WTC11 (cell line): Measurements from ENCODE around the gene NLGN1. TPM values are rescaled to one million over a fixed set of nuclear protein-coding genes. Genes with fewer than 3 reads are reported as not detected.

Experiments used
- ATAC-seq: fragments of 200-7000 bp; cut with Tn5 transposase; 2 replicates; pipeline ENCODE4 v1.10.0; 2021; ENCODE audit warnings: mild to moderate bottlenecking, moderate library complexity
- CTCF ChIA-PET: fragments of 300-600 bp; sonication (Branson Sonifier 250); formaldehyde crosslinking; loops from one replicate; lab custom pipeline; 2021; ENCODE audit warnings: antibody characterized with exemption; lab: Charles Lee
- POLR2A ChIA-PET: fragments of 350-600 bp; sonication (Branson Sonifier 250); formaldehyde crosslinking; loops from one replicate; lab custom pipeline; 2021; ENCODE audit warnings: antibody characterized with exemption; lab: Charles Lee
- DNase-seq: peaks from one replicate; pipeline ENCODE4 v3.0.0; 2021; ENCODE audit warnings: low spot score
- H3K27ac Mint-ChIP-seq: 2 replicates; pipeline ENCODE4 v1.8.0; 2021; ENCODE audit warnings: mixed read lengths
- H3K27me3 Mint-ChIP-seq: 2 replicates; pipeline ENCODE4 v1.8.0; 2021; ENCODE audit warnings: low read depth, mild to moderate bottlenecking, moderate library complexity, mixed read lengths
- H3K36me3 Mint-ChIP-seq: 2 replicates; pipeline ENCODE4 v1.8.0; 2021; ENCODE audit warnings: mixed read lengths
- H3K4me1 Mint-ChIP-seq: 2 replicates; pipeline ENCODE4 v1.8.0; 2022; ENCODE audit warnings: mixed read lengths
- H3K4me3 Mint-ChIP-seq: 2 replicates; pipeline ENCODE4 v1.8.0; 2021; ENCODE audit warnings: mild to moderate bottlenecking, moderate library complexity, mixed read lengths
- H3K9me3 Mint-ChIP-seq: 2 replicates; pipeline ENCODE4 v1.8.0; 2021; ENCODE audit warnings: mixed read lengths
- ARID4B ChIP-seq: sonication (generic); formaldehyde crosslinking; IDR thresholded peaks from 2 replicates; pipeline ENCODE4 v1.8.0; 2023; ENCODE audit warnings: missing genetic modification reagents, mild to moderate bottlenecking, borderline replicate concordance
- ATF1 ChIP-seq: sonication (generic); formaldehyde crosslinking; IDR thresholded peaks from 2 replicates; pipeline ENCODE4 v1.8.1; 2023; ENCODE audit warnings: mild to moderate bottlenecking, moderate library complexity, missing genetic modification reagents
- ATF2 ChIP-seq: sonication (generic); formaldehyde crosslinking; IDR thresholded peaks from 2 replicates; pipeline ENCODE4 v1.8.1; 2022; ENCODE audit warnings: low read depth, missing genetic modification reagents, borderline replicate concordance
- E2F1 ChIP-seq: sonication (generic); formaldehyde crosslinking; IDR thresholded peaks from 2 replicates; pipeline ENCODE4 v1.8.0; 2022; ENCODE audit warnings: mild to moderate bottlenecking, missing genetic modification reagents
- ERG ChIP-seq: fragments of 250-450 bp; sonication (Bioruptor Pico); IDR thresholded peaks from 2 replicates; pipeline ENCODE4 v1.8.0; 2021; ENCODE audit warnings: mild to moderate bottlenecking
- FOXJ3 ChIP-seq: sonication (generic); formaldehyde crosslinking; IDR thresholded peaks from 2 replicates; pipeline ENCODE4 v1.9.0; 2021; ENCODE audit warnings: missing genetic modification reagents, mild to moderate bottlenecking, borderline replicate concordance
- GTF2I ChIP-seq: fragments of 250-450 bp; sonication (Bioruptor Pico); conservative IDR thresholded peaks from 2 replicates; pipeline ENCODE4 v1.4.0; 2021; ENCODE audit warnings: mild to moderate bottlenecking
- MAX ChIP-seq: sonication (generic); formaldehyde crosslinking; IDR thresholded peaks from 2 replicates; pipeline ENCODE4 v1.8.0; 2022; ENCODE audit warnings: mild to moderate bottlenecking, missing genetic modification reagents
- NR2C2 ChIP-seq: sonication (generic); formaldehyde crosslinking; IDR thresholded peaks from 2 replicates; pipeline ENCODE4 v1.8.0; 2022; ENCODE audit warnings: mild to moderate bottlenecking, missing genetic modification reagents
- PREB ChIP-seq: sonication (generic); formaldehyde crosslinking; IDR thresholded peaks from 2 replicates; pipeline ENCODE4 v1.8.1; 2022; ENCODE audit warnings: mild to moderate bottlenecking, missing genetic modification reagents, moderate library complexity, borderline replicate concordance
- PRRX2 ChIP-seq: fragments of 250-450 bp; sonication (Bioruptor Pico); IDR thresholded peaks from 2 replicates; pipeline ENCODE4 v1.8.0; 2021; ENCODE audit warnings: mild to moderate bottlenecking
- RORB ChIP-seq: fragments of 250-450 bp; sonication (Bioruptor Pico); IDR thresholded peaks from 2 replicates; pipeline ENCODE4 v1.9.0; 2021; ENCODE audit warnings: mild to moderate bottlenecking
- SOX15 ChIP-seq: fragments of 250-450 bp; sonication (Bioruptor Pico); IDR thresholded peaks from 2 replicates; pipeline ENCODE4 v1.9.0; 2021; ENCODE audit warnings: mild to moderate bottlenecking
- USF1 ChIP-seq: sonication (generic); formaldehyde crosslinking; IDR thresholded peaks from 2 replicates; pipeline ENCODE4 v1.8.0; 2022; ENCODE audit warnings: mild to moderate bottlenecking, missing genetic modification reagents
- ZNF232 ChIP-seq: sonication (generic); formaldehyde crosslinking; IDR thresholded peaks from 2 replicates; pipeline ENCODE4 v1.8.0; 2022; ENCODE audit warnings: mild to moderate bottlenecking, missing genetic modification reagents
- ZNF263 ChIP-seq: sonication (generic); formaldehyde crosslinking; IDR thresholded peaks from 2 replicates; pipeline ENCODE4 v1.8.1; 2022; ENCODE audit warnings: low read depth, mild to moderate bottlenecking, moderate library complexity, missing genetic modification reagents
- ZNF281 ChIP-seq: sonication (generic); formaldehyde crosslinking; IDR thresholded peaks from 2 replicates; pipeline ENCODE4 v1.8.0; 2023; ENCODE audit warnings: mild to moderate bottlenecking, missing genetic modification reagents
- ZNF416 ChIP-seq: fragments of 250-450 bp; sonication (Bioruptor Pico); IDR thresholded peaks from 2 replicates; pipeline ENCODE4 v1.9.0; 2021; ENCODE audit warnings: mild to moderate bottlenecking, inconsistent platforms
- total RNA-seq: library from RNA; stranded (reverse); gene quantifications from 3 replicates; pipeline ENCODE4 v1.2.3, GENCODE V29; 2021

The NLGN1 gene
- total RNA-seq, 1 experiment from 2014 or later = 12.4 TPM

GRCh38 chr3:173699353-173699752 lies 301.8 kb downstream of the NLGN1 start:
- ATAC-seq (peak; percentile 86), DNase-seq (no peak)
- Mint-ChIP-seq H3K27ac (peak overlapping the region; percentile 97), H3K4me3 (no peak overlapping the region), H3K4me1 (peaks cover 36% of the 10 kb centered on the region), H3K36me3 (peaks cover 16% of the 10 kb centered on the region), H3K9me3 (peaks cover 12% of the 10 kb centered on the region), H3K27me3 (no peaks in the 10 kb centered on the region; the same call in 1 of the 2 replicates)
- ChIA-PET POLR2A (interaction anchor here (0.6 kb wide), 1 partner anchor 238 kb away, joined by 3 read pairs; no protein-coding TSS in a partner anchor), CTCF (interaction anchor here (0.9 to 1.2 kb wide), 2 partner anchors 16 to 67 kb away, joined by 3 read pairs; no protein-coding TSS in a partner anchor)
- no peak for TF ChIP-seq ZNF263 (CRISPR knock-in tag)
- TF ChIP-seq USF1 = no peak
- no peak for TF ChIP-seq ARID4B (CRISPR knock-in tag)
- TF ChIP-seq E2F1 (CRISPR knock-in tag) = no peak
- no peak for TF ChIP-seq RORB (CRISPR knock-in tag)
- no peak for TF ChIP-seq PRRX2 (CRISPR knock-in tag)
- no peak for TF ChIP-seq MAX (CRISPR knock-in tag)
- TF ChIP-seq GTF2I = no peak
- TF ChIP-seq ATF2 (CRISPR knock-in tag) = no peak
- TF ChIP-seq SOX15 (CRISPR knock-in tag) = no peak
- no peak for TF ChIP-seq ERG (CRISPR knock-in tag)
- no peak for TF ChIP-seq PREB
- TF ChIP-seq NR2C2 (CRISPR knock-in tag) = no peak
- TF ChIP-seq ATF1 (CRISPR knock-in tag) = no peak
- TF ChIP-seq ZNF416 = no peak
- TF ChIP-seq FOXJ3 (CRISPR knock-in tag) = no peak
- TF ChIP-seq ZNF232 (CRISPR knock-in tag) = no peak
- no peak for TF ChIP-seq ZNF281
